Stimulated activated effector memory CD8-positive, alpha-beta T cell treated with anti-CD3 and anti-CD28 coated beads, Interleukin-12 subunit alpha, Interleukin-12 subunit beta, amount 100 ng/mL, for 72 hours (primary cell): ENCODE results near the gene ABHD15.
A peak's percentile ranks its signal among the peaks of the same experiment; 100 is the strongest.

ENCODE experiments used
- ATAC-seq: fragments of 150-1000 bp; cut with Tn5 transposase; 2 replicates; pipeline ENCODE4 v1.10.0; 2021
- DNase-seq, 2 donors: peaks; one replicate each; pipeline ENCODE4 v3.0.0; 2021 to 2022; ENCODE audit warnings: low spot score in 2 of 2
- H3K27ac Mint-ChIP-seq: one replicate; pipeline ENCODE4 v1.8.0; 2022; ENCODE audit warnings: mild to moderate bottlenecking, mixed read lengths
- H3K36me3 Mint-ChIP-seq: one replicate; pipeline ENCODE4 v1.8.0; 2022; ENCODE audit warnings: mild to moderate bottlenecking, mixed read lengths
- H3K4me1 Mint-ChIP-seq: one replicate; pipeline ENCODE4 v1.8.0; 2022; ENCODE audit warnings: mixed read lengths
- H3K4me3 Mint-ChIP-seq: one replicate; pipeline ENCODE4 v1.8.0; 2022; ENCODE audit warnings: mild to moderate bottlenecking, mixed read lengths
- H3K9me3 Mint-ChIP-seq: one replicate; pipeline ENCODE4 v1.8.0; 2022; ENCODE audit warnings: mixed read lengths

ABHD15 gene

GRCh38 chr17:29588562-29589411 lies 21.9 kb upstream of the ABHD15 start:
- no peaks in the 10 kb centered on the region for H3K9me3 Mint-ChIP-seq
- H3K27ac Mint-ChIP-seq: peak overlapping the region; percentile 90
- H3K4me3 Mint-ChIP-seq: peak overlapping the region; percentile 90
- DNase-seq (peak in 1 of 2 donors; percentile 77), ATAC-seq (peak; percentile 48)
- H3K36me3 Mint-ChIP-seq: no peaks in the 10 kb centered on the region
- peaks cover 79% of the 10 kb centered on the region for H3K4me1 Mint-ChIP-seq

DNA sequence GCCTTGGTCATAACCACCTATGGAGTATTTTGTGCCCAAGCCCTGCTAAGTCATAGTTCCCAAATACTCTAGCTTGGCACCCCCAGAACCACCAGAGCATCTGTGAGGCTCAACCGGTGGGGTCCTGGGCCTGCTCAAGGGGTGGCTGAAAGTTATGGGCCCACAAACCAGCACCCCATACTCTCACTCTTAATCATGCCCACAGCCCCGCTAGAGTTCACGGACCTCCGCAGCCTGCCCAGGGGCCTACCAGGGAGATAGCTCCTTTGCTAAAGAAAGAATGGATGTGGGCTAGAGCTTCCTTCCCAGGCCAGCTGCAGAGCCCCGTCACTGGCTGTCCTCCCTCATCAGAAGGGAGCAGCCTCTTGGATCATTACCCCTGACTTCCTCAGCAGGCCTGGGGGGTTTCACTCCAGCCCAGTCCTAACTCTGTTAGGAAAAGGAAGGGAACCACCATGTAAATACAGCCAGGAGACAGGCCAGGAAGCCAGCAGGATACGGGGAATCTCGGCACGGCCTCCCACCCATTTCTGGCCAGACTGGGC lies 21.3 kb upstream of the ABHD15 start:
- Mint-ChIP-seq H3K27ac (peak overlapping the region; percentile 90), H3K4me1 (peaks cover 83% of the 10 kb centered on the region), H3K36me3 (peaks cover under 1% of the 10 kb centered on the region), H3K4me3 (peak overlapping the region; percentile 90), H3K9me3 (no peaks in the 10 kb centered on the region)
- no peak for DNase-seq
- ATAC-seq: no peak

GRCh38 chr17:29587591-29587990 lies 20.8 kb upstream of the ABHD15 start:
- ATAC-seq: no peak
- DNase-seq: no peak
- H3K36me3 Mint-ChIP-seq: peaks cover 5% of the 10 kb centered on the region
- no peaks in the 10 kb centered on the region for H3K9me3 Mint-ChIP-seq
- peak overlapping the region; percentile 90 for H3K4me3 Mint-ChIP-seq
- H3K4me1 Mint-ChIP-seq: peaks cover 80% of the 10 kb centered on the region
- peak overlapping the region; percentile 90 for H3K27ac Mint-ChIP-seq

GRCh38 chr17:29586676-29587469 lies 20.0 kb upstream of the ABHD15 start:
- DNase-seq (no peak), ATAC-seq (no peak)
- Mint-ChIP-seq H3K27ac (peak overlapping the region; percentile 90), H3K4me1 (peaks cover 72% of the 10 kb centered on the region), H3K4me3 (peak overlapping the region; percentile 90), H3K9me3 (no peaks in the 10 kb centered on the region), H3K36me3 (peaks cover 11% of the 10 kb centered on the region)

DNA sequence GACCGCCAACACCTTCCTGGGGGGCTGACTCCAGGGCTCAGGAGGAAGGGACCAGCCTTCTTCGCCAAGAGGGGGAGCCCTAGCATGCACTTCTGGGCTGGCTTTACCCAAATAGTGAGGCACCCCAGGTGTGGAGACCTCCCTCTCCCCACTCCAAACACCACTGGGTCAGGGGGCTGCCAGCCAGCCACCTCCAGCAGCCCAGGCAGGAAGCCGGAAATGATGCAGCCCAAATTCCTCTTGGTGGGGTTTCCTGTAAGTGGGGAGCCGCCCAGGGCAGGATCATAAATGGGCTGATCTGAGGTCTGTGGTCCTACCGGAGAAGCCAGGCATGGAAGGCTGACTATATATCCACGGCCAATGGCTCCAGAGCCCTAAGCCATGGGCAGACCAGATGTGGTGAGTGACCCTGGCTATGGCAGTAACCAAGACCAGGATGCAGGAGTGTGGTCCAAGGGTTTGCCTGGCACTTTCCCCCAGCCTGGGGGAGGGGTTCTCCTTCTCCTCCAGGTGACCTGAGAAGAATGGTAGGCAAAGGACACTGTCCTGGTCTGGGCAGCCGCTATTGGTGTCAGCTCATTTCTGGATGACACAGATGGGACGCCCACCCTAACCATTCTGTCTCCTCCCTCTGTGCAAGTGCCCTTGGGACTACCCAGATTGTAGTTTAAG lies 18.4 kb upstream of the ABHD15 start:
- Mint-ChIP-seq H3K9me3 (no peaks in the 10 kb centered on the region), H3K27ac (peak overlapping the region; percentile 82), H3K36me3 (peaks cover 22% of the 10 kb centered on the region), H3K4me1 (peaks cover 67% of the 10 kb centered on the region), H3K4me3 (peak overlapping the region; percentile 35)
- DNase-seq: no peak
- no peak for ATAC-seq

GRCh38 chr17:29584452-29585079 lies 17.7 kb upstream of the ABHD15 start:
- Mint-ChIP-seq H3K4me1 (peaks cover 66% of the 10 kb centered on the region), H3K27ac (peak overlapping the region; percentile 82), H3K4me3 (peak overlapping the region; percentile 35), H3K9me3 (no peaks in the 10 kb centered on the region), H3K36me3 (peaks cover 26% of the 10 kb centered on the region)
- ATAC-seq: no peak
- no peak for DNase-seq

DNA sequence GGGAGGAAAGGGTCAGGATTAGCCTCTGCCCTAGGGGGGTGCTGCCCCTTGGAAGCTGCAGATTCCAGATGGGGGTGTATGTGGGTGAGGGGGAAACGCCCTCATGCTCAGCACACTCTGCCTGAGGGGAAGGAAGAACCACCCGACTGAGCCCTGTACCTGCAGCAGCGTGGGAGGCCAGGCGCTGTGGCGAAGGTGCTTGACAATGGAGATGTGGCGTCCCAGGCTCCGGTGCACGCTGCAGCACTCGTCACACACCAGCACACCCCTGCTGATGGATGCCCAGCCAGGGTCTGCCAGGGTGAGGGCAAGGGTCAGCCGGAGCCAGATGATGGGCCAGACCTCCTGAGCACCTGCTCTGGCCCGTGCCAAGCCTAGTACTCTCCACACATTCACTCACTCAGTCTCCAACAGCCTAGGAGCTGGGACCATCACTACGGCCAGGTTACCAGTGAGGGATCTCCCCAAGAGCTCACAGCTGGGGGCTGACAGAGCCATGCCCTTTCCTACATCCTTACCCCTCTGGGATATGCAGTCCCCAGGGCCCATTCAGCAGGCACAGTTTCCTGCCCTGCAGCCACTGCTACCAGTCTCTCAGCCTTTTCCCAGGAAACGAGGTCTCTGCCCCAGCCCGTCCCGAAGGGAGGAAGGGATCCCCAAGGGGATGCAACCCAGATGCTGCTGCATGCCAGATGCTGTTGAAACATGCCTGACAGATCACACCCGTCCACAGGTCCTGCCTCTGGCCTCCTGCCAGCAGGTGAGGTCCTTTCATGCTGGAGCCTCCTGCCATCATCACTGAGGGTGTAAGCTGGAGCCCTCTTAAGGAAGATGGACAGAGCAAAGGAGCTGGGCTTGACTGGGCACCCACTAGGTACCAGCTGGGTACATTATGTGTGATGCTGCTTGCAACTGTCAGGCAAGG lies 16.7 kb upstream of the ABHD15 start:
- H3K4me1 Mint-ChIP-seq: peaks cover 66% of the 10 kb centered on the region
- ATAC-seq (no peak), DNase-seq (no peak)
- peak overlapping the region; percentile 82 for H3K27ac Mint-ChIP-seq
- H3K4me3 Mint-ChIP-seq: no peak overlapping the region
- H3K36me3 Mint-ChIP-seq: peaks cover 36% of the 10 kb centered on the region
- no peaks in the 10 kb centered on the region for H3K9me3 Mint-ChIP-seq

- Mint-ChIP-seq H3K4me3 (no peak overlapping the region), H3K36me3 (peaks cover 44% of the 10 kb centered on the region), H3K27ac (peak overlapping the region; percentile 48), H3K4me1 (peaks cover 59% of the 10 kb centered on the region), H3K9me3 (no peaks in the 10 kb centered on the region)
- DNase-seq (no peak), ATAC-seq (no peak)
Measured at GRCh38 chr17:29582772-29583171, 15.9 kb upstream of the ABHD15 start.

DNA sequence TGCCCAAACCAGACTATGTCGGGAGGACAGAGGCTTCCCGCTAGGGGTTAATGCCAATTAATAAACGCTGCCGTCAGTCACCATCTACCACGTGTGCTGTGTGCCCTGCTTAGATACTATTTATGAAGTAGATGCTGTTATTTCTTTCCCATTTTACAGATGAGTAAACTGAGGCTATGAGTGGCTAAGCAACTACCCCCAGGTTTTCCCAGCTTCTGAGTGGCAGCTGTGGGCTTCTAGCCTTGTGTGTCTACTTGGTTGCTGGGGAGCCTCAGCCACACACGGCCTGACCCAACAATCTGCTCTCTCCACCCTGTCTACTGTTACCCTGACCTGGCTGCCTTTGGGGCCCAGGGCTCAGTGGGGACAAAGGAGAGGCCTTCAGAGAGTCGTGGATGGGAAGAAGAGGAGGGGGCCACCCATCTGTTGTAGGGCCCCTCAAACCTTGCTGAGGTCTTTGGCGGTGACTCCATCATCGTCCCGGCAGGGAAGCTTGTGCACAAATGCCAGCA lies 15.5 kb upstream of the ABHD15 start:
- peaks cover 54% of the 10 kb centered on the region for H3K4me1 Mint-ChIP-seq
- H3K4me3 Mint-ChIP-seq: no peak overlapping the region
- DNase-seq (no peak), ATAC-seq (no peak)
- peak overlapping the region; percentile 48 for H3K27ac Mint-ChIP-seq
- no peaks in the 10 kb centered on the region for H3K9me3 Mint-ChIP-seq
- peaks cover 48% of the 10 kb centered on the region for H3K36me3 Mint-ChIP-seq

DNA sequence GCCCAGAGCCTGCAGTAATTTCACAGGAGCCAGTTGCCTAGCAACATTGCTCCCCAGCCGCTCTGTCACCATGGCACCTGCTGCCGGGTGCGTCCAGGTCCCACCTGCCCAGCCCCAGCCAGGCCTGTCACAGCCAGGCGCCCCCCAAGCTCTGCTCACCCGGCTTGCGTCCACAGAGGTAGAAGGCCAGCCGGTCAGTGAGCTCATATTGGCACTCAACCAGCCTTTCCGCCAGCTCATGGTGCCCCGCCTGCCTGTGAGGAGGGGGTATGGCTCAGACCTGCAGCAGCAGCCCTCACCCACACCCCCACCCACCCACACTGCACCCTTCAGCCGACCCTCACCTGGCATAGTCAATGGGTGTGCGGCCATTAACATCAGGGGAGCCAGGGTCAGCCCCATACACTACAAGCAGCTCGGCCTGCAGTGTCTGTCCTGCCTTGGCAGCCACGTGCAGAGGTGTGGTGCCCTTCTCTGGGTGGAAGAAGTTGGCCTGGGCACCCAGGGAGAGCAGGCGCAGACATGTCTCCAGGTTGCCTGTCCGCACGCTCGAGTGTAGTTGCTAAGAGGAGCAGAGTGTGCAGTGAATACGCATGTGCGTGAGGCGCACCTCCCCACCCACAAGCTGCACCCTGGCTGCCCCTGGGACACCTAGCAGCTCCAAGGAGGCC lies 14.9 kb upstream of the ABHD15 start:
- Mint-ChIP-seq H3K4me1 (peaks cover 48% of the 10 kb centered on the region), H3K36me3 (peaks cover 49% of the 10 kb centered on the region), H3K27ac (no peak overlapping the region), H3K9me3 (no peaks in the 10 kb centered on the region), H3K4me3 (no peak overlapping the region)
- no peak for DNase-seq
- ATAC-seq: no peak

GRCh38 chr17:29579866-29580771 lies 13.3 kb upstream of the ABHD15 start:
- H3K9me3 Mint-ChIP-seq: no peaks in the 10 kb centered on the region
- H3K4me3 Mint-ChIP-seq: no peak overlapping the region
- H3K27ac Mint-ChIP-seq: peak overlapping the region; percentile 36
- peak; percentile 95 for ATAC-seq
- DNase-seq: peak; percentile 84 to 93
- H3K36me3 Mint-ChIP-seq: peaks cover 62% of the 10 kb centered on the region
- H3K4me1 Mint-ChIP-seq: peaks cover 35% of the 10 kb centered on the region

DNA sequence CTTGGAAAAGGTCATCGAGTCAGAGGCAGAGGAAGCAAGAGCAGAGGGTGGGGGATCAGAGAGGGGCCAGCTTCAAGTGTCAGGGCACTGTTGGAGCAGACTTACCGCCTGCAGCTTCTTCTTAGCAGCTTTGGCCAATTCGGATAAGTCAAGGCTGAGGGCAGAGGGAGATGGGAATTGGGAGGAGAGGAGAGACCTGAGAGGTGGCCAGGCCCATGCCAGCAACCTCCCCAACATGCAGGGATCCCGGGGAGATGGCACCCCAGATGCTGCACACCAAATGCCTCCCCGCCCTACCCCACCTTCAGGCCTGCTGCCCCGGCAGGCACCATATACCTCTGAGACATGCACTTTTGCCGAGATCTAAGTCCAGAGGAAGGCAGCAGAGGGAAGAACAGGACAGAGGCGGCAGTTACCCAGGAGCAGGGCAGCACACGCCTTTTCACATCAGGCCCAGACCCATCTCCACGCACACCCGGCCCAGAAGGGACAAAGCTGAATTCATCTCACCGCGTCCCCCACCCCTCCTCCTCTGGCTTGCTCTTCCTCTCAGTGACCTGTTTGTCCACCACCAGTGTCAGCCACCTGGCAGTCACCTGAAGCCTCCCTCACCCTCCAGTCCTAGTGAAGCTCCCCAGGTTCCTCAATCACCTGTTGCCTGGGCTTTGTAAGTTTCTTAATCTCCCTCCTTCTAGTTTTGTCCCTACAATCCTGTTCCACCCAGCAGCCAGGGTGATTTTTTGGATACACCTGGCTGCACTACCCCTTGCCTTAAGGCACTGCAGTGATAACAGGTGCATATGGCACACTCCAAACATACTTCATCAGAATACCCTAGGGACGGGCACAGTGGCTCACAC lies 12.0 kb upstream of the ABHD15 start:
- ATAC-seq (no peak), DNase-seq (no peak)
- Mint-ChIP-seq H3K27ac (no peak overlapping the region), H3K4me1 (peaks cover 30% of the 10 kb centered on the region), H3K4me3 (no peak overlapping the region), H3K9me3 (no peaks in the 10 kb centered on the region), H3K36me3 (peaks cover 74% of the 10 kb centered on the region)
